ENCODE measurements around the gene CD3D.

CD3D gene
- 198 to 298 (median 229) reads per million in 9 experiments for total RNA-seq

- peak; percentile 51 for ATAC-seq (replicated peaks)
- H3K4me1 Mint-ChIP-seq (ENCODE audit: low read depth in 2 of 2) = peaks cover 72 to 86% of the 10 kb centered on the region in 2 donors
- H3K36me3 Mint-ChIP-seq (ENCODE audit: insufficient read depth) = peaks cover 50% of the 10 kb centered on the region
- no peaks in the 10 kb centered on the region for H3K9me3 Mint-ChIP-seq
- H3K4me3 Mint-ChIP-seq = peak within 1 kb of the TSS; percentile 73 to 95
- DNase-seq = peak; percentile 48 to 52 (median 49)
- peak within 1 kb of the TSS; percentile 95 to 97 for H3K27ac Mint-ChIP-seq
- H3K27me3 Mint-ChIP-seq = no peaks in the 10 kb centered on the region
Measured at GRCh38 chr11:118342503-118343161, at the start of gene CD3D. Gene CD3D, minus strand, starts transcription at chr11:118342705. Its CDS starts 98 bp downstream, at chr11:118342607.

- no peak for ATAC-seq (replicated peaks)
- no peaks in the 10 kb centered on the region for H3K9me3 Mint-ChIP-seq
- H3K36me3 Mint-ChIP-seq (ENCODE audit: insufficient read depth) = peaks cover 89% of the 10 kb centered on the region
- no peaks in the 10 kb centered on the region for H3K27me3 Mint-ChIP-seq
- no peak overlapping the region for H3K27ac Mint-ChIP-seq
- no peaks in the 10 kb centered on the region for H3K4me1 Mint-ChIP-seq (ENCODE audit: low read depth in 2 of 2)
- H3K4me3 Mint-ChIP-seq = no peak overlapping the region
- DNase-seq = no peak
Measured at GRCh38 chr11:118383657-118384056, 41.2 kb upstream of the CD3D start.

- no peak overlapping the region for H3K4me3 Mint-ChIP-seq
- no peaks in the 10 kb centered on the region for H3K4me1 Mint-ChIP-seq (ENCODE audit: low read depth in 2 of 2)
- ATAC-seq (replicated peaks) = no peak
- H3K9me3 Mint-ChIP-seq = no peaks in the 10 kb centered on the region
- H3K27me3 Mint-ChIP-seq = no peaks in the 10 kb centered on the region
- H3K27ac Mint-ChIP-seq = no peak overlapping the region
- DNase-seq = no peak
- H3K36me3 Mint-ChIP-seq (ENCODE audit: insufficient read depth) = peaks cover 89% of the 10 kb centered on the region
Measured at GRCh38 chr11:118382954-118383353, 40.4 kb upstream of the CD3D start.

GRCh38 chr11:118380571-118380970, 38.1 kb upstream of the CD3D start:
- H3K4me1 Mint-ChIP-seq (ENCODE audit: low read depth in 2 of 2) = no peaks in the 10 kb centered on the region
- no peak overlapping the region for H3K4me3 Mint-ChIP-seq
- peaks cover 89% of the 10 kb centered on the region for H3K36me3 Mint-ChIP-seq (ENCODE audit: insufficient read depth)
- ATAC-seq (replicated peaks) (no peak), DNase-seq (no peak)
- no peaks in the 10 kb centered on the region for H3K27me3 Mint-ChIP-seq
- no peaks in the 10 kb centered on the region for H3K9me3 Mint-ChIP-seq
- H3K27ac Mint-ChIP-seq = no peak overlapping the region

GRCh38 chr11:118379497-118379896, 37.0 kb upstream of the CD3D start:
- no peak for ATAC-seq (replicated peaks)
- H3K9me3 Mint-ChIP-seq = no peaks in the 10 kb centered on the region
- H3K27me3 Mint-ChIP-seq = no peaks in the 10 kb centered on the region
- H3K4me1 Mint-ChIP-seq (ENCODE audit: low read depth in 2 of 2) = no peaks in the 10 kb centered on the region
- no peak overlapping the region for H3K4me3 Mint-ChIP-seq
- H3K27ac Mint-ChIP-seq = peak overlapping the region in 1 of 2 donors; percentile 12
- peaks cover 89% of the 10 kb centered on the region for H3K36me3 Mint-ChIP-seq (ENCODE audit: insufficient read depth)
- no peak for DNase-seq

GRCh38 chr11:118375978-118376377, 33.5 kb upstream of the CD3D start:
- H3K36me3 Mint-ChIP-seq (ENCODE audit: insufficient read depth) = peaks cover 91% of the 10 kb centered on the region
- ATAC-seq (replicated peaks) = no peak
- DNase-seq = no peak
- H3K9me3 Mint-ChIP-seq = no peaks in the 10 kb centered on the region
- no peaks in the 10 kb centered on the region for H3K4me1 Mint-ChIP-seq (ENCODE audit: low read depth in 2 of 2)
- no peaks in the 10 kb centered on the region for H3K27me3 Mint-ChIP-seq
- peak overlapping the region in 1 of 2 donors; percentile 6 for H3K27ac Mint-ChIP-seq
- H3K4me3 Mint-ChIP-seq = no peak overlapping the region

- Mint-ChIP-seq H3K27ac (peak overlapping the region in 1 of 2 donors; percentile 38), H3K4me1 (ENCODE audit: low read depth in 2 of 2) (no peaks in the 10 kb centered on the region), H3K36me3 (ENCODE audit: insufficient read depth) (peaks cover 100% of the 10 kb centered on the region), H3K9me3 (no peaks in the 10 kb centered on the region), H3K4me3 (no peak overlapping the region), H3K27me3 (no peaks in the 10 kb centered on the region)
- ATAC-seq (replicated peaks) (no peak), DNase-seq (no peak)
Measured at GRCh38 chr11:118374729-118375128, 32.2 kb upstream of the CD3D start.

- no peak overlapping the region for H3K27ac Mint-ChIP-seq
- DNase-seq (no peak), ATAC-seq (replicated peaks) (no peak)
- H3K36me3 Mint-ChIP-seq (ENCODE audit: insufficient read depth) = peaks cover 100% of the 10 kb centered on the region
- no peaks in the 10 kb centered on the region for H3K27me3 Mint-ChIP-seq
- H3K4me3 Mint-ChIP-seq = no peak overlapping the region
- no peaks in the 10 kb centered on the region for H3K9me3 Mint-ChIP-seq
- H3K4me1 Mint-ChIP-seq (ENCODE audit: low read depth in 2 of 2) = no peaks in the 10 kb centered on the region
Measured at GRCh38 chr11:118373871-118374270, 31.4 kb upstream of the CD3D start.

GRCh38 chr11:118373263-118373662, 30.8 kb upstream of the CD3D start:
- no peak for DNase-seq
- H3K4me3 Mint-ChIP-seq = no peak overlapping the region
- H3K9me3 Mint-ChIP-seq = no peaks in the 10 kb centered on the region
- peaks cover 100% of the 10 kb centered on the region for H3K36me3 Mint-ChIP-seq (ENCODE audit: insufficient read depth)
- no peaks in the 10 kb centered on the region for H3K27me3 Mint-ChIP-seq
- no peak for ATAC-seq (replicated peaks)
- no peaks in the 10 kb centered on the region for H3K4me1 Mint-ChIP-seq (ENCODE audit: low read depth in 2 of 2)
- H3K27ac Mint-ChIP-seq = no peak overlapping the region

GRCh38 chr11:118370774-118371173, 28.3 kb upstream of the CD3D start:
- no peak for ATAC-seq (replicated peaks)
- H3K4me3 Mint-ChIP-seq = no peak overlapping the region
- no peaks in the 10 kb centered on the region for H3K4me1 Mint-ChIP-seq (ENCODE audit: low read depth in 2 of 2)
- H3K36me3 Mint-ChIP-seq (ENCODE audit: insufficient read depth) = peaks cover 99% of the 10 kb centered on the region
- no peaks in the 10 kb centered on the region for H3K27me3 Mint-ChIP-seq
- H3K9me3 Mint-ChIP-seq = no peaks in the 10 kb centered on the region
- no peak for DNase-seq
- no peak overlapping the region for H3K27ac Mint-ChIP-seq

GRCh38 chr11:118366287-118366686, 23.8 kb upstream of the CD3D start:
- Mint-ChIP-seq H3K27ac (peak overlapping the region in 1 of 2 donors; percentile 16), H3K36me3 (ENCODE audit: insufficient read depth) (peaks cover 78% of the 10 kb centered on the region), H3K4me1 (ENCODE audit: low read depth in 2 of 2) (peaks cover 16 to 28% of the 10 kb centered on the region in 2 donors), H3K4me3 (no peak overlapping the region), H3K27me3 (no peaks in the 10 kb centered on the region), H3K9me3 (no peaks in the 10 kb centered on the region)
- ATAC-seq (replicated peaks) (no peak), DNase-seq (no peak)

- Mint-ChIP-seq H3K4me1 (ENCODE audit: low read depth in 2 of 2) (peaks cover 21 to 32% of the 10 kb centered on the region in 2 donors), H3K4me3 (no peak overlapping the region), H3K27ac (no peak overlapping the region), H3K9me3 (no peaks in the 10 kb centered on the region), H3K27me3 (no peaks in the 10 kb centered on the region), H3K36me3 (ENCODE audit: insufficient read depth) (peaks cover 66% of the 10 kb centered on the region)
- DNase-seq (no peak), ATAC-seq (replicated peaks) (no peak)
Measured at GRCh38 chr11:118364956-118365615, 22.6 kb upstream of the CD3D start.

- peaks cover 32 to 43% of the 10 kb centered on the region in 2 donors for H3K4me1 Mint-ChIP-seq (ENCODE audit: low read depth in 2 of 2)
- no peaks in the 10 kb centered on the region for H3K27me3 Mint-ChIP-seq
- DNase-seq = peak; percentile 96 to 97 (median 96)
- H3K4me3 Mint-ChIP-seq = peak within 1 kb of the TSS; percentile 91 to 98
- ATAC-seq (replicated peaks) = peak; percentile 96
- H3K27ac Mint-ChIP-seq = peak within 1 kb of the TSS; percentile 96 to 99
- no peaks in the 10 kb centered on the region for H3K9me3 Mint-ChIP-seq
- H3K36me3 Mint-ChIP-seq (ENCODE audit: insufficient read depth) = peaks cover 34% of the 10 kb centered on the region
Measured at GRCh38 chr11:118359295-118359958, 16.9 kb upstream of the CD3D start, which contains the start of gene UBE4A. Gene UBE4A, plus strand, starts transcription at chr11:118359600. Its CDS starts 5,481 bp downstream, at chr11:118365081.

Data from effector memory CD8-positive, alpha-beta T cell (primary cell).